HCEC 1CT (cell line): Measurements from ENCODE around the gene LLPH.

Experiments
- DNase-seq: peaks from one replicate; pipeline ENCODE4 v3.0.0-alpha.2; 2017

LLPH gene

GRCh38 chr12:66087365-66087943 is 43.1 kb downstream of the LLPH start:
- peak; percentile 69 for DNase-seq

- DNase-seq: no peak
Observed at GRCh38 chr12:66085998-66086397, 44.6 kb downstream of the LLPH start.

GRCh38 chr12:66085213-66085612 is 45.3 kb downstream of the LLPH start:
- DNase-seq: no peak

GRCh38 chr12:66083766-66084165 is 46.8 kb downstream of the LLPH start:
- no peak for DNase-seq

- no peak for DNase-seq
Observed at GRCh38 chr12:66082744-66083143, 47.8 kb downstream of the LLPH start.

GRCh38 chr12:66080791-66081190 is 49.8 kb downstream of the LLPH start:
- DNase-seq: no peak

- DNase-seq: no peak
Observed at GRCh38 chr12:66077542-66077941, 53.0 kb downstream of the LLPH start.

- peak; percentile 57 for DNase-seq
Observed at GRCh38 chr12:66074561-66074960, 56.0 kb downstream of the LLPH start.

GRCh38 chr12:66072566-66072965 is 58.0 kb downstream of the LLPH start:
- DNase-seq: no peak

GRCh38 chr12:66072135-66072534 is 58.4 kb downstream of the LLPH start:
- DNase-seq: no peak

- no peak for DNase-seq
Observed at GRCh38 chr12:66071549-66071948, 59.0 kb downstream of the LLPH start.

GRCh38 chr12:66070378-66071120 is 60.0 kb downstream of the LLPH start:
- no peak for DNase-seq

- no peak for DNase-seq
Observed at GRCh38 chr12:66066929-66067523, 63.5 kb downstream of the LLPH start.
